Naive thymus-derived CD4-positive, alpha-beta T cell (primary cell): ENCODE results near the gene S100A3. TPM values are rescaled to one million over a fixed set of nuclear protein-coding genes. Genes with fewer than 3 reads are reported as not detected.

Experiments
- ATAC-seq: fragments of 150-1000 bp; cut with Tn5 transposase; 2 replicates; pipeline ENCODE4 v1.10.0; 2021; ENCODE audit warnings: mild to moderate bottlenecking, moderate library complexity
- CTCF ChIA-PET: fragments of 350-600 bp; sonication (Branson Sonifier 250); formaldehyde crosslinking; loops from one replicate; lab custom pipeline; 2021; ENCODE audit warnings: antibody characterized with exemption; lab: Charles Lee
- POLR2A ChIA-PET: fragments of 350-600 bp; sonication (Branson Sonifier 250); formaldehyde crosslinking; loops from one replicate; lab custom pipeline; 2021; ENCODE audit warnings: antibody characterized with exemption, inconsistent platforms; lab: Charles Lee
- DNase-seq, 9 donors: peaks; one replicate each; pipeline versions ENCODE4 v3.0.0 to v3.0.0-alpha.2; 2020 to 2022; ENCODE audit warnings: mixed read lengths in 1 of 9
- H3K27ac ChIP-seq: one replicate; pipeline ENCODE4 v1.7.0; 2013; ENCODE audit warnings: mild to moderate bottlenecking, low read depth, low read length, moderate library complexity
- H3K27me3 ChIP-seq, 2 donors: one replicate each; pipeline ENCODE4 v1.7.0; 2013; ENCODE audit warnings: low read length in 2 of 2, mild to moderate bottlenecking in 2 of 2, moderate library complexity in 2 of 2; ENCODE audit not compliant: control insufficient read depth in 2 of 2, insufficient read depth in 2 of 2
- H3K36me3 ChIP-seq, 3 experiments: 1 replicate in 2 of 3; 2 replicates in 1 of 3; pipeline ENCODE4 v1.7.0; 2013; ENCODE audit warnings: low read length in 3 of 3, mild to moderate bottlenecking in 3 of 3, moderate library complexity in 1 of 3; ENCODE audit not compliant: insufficient read depth in 3 of 3, control insufficient read depth in 2 of 3
- H3K4me1 ChIP-seq, 2 donors: one replicate each; pipeline ENCODE4 v1.7.0; 2013; ENCODE audit warnings: low read length in 2 of 2, mild to moderate bottlenecking in 2 of 2, moderate library complexity in 1 of 2; ENCODE audit not compliant: control insufficient read depth in 2 of 2, insufficient read depth in 2 of 2
- H3K4me3 ChIP-seq: 2 replicates; pipeline ENCODE4 v1.7.0; 2013; ENCODE audit warnings: mild to moderate bottlenecking, low read length
- H3K9me3 ChIP-seq, 3 experiments: 1 replicate in 2 of 3; 2 replicates in 1 of 3; pipeline ENCODE4 v1.7.0; 2013; ENCODE audit warnings: low read length in 3 of 3; ENCODE audit not compliant: control insufficient read depth in 2 of 3
- H3K27ac Mint-ChIP-seq, 9 donors: one replicate each; pipeline ENCODE4 v1.8.0; 2020 to 2022; ENCODE audit warnings: mixed read lengths in 9 of 9, mild to moderate bottlenecking in 8 of 9, moderate library complexity in 5 of 9, inconsistent platforms in 2 of 9
- H3K27me3 Mint-ChIP-seq, 5 donors: one replicate each; pipeline ENCODE4 v1.8.0; 2021 to 2022; ENCODE audit warnings: mixed read lengths in 5 of 5, mild to moderate bottlenecking in 1 of 5
- H3K36me3 Mint-ChIP-seq, 5 donors: one replicate each; pipeline ENCODE4 v1.8.0; 2020 to 2022; ENCODE audit warnings: mixed read lengths in 5 of 5, mild to moderate bottlenecking in 3 of 5, inconsistent platforms in 1 of 5
- H3K4me1 Mint-ChIP-seq, 7 donors: one replicate each; pipeline ENCODE4 v1.8.0; 2020 to 2022; ENCODE audit warnings: mixed read lengths in 7 of 7, mild to moderate bottlenecking in 3 of 7, inconsistent platforms in 1 of 7
- H3K4me3 Mint-ChIP-seq, 10 donors: one replicate each; pipeline ENCODE4 v1.8.0; 2020 to 2022; ENCODE audit warnings: mild to moderate bottlenecking in 10 of 10, mixed read lengths in 10 of 10, moderate library complexity in 6 of 10, inconsistent platforms in 2 of 10
- H3K9me3 Mint-ChIP-seq, 11 donors: one replicate each; pipeline ENCODE4 v1.8.0; 2020 to 2022; ENCODE audit warnings: mixed read lengths in 11 of 11, mild to moderate bottlenecking in 4 of 11, inconsistent platforms in 1 of 11, moderate library complexity in 1 of 11
- intact Hi-C, 2 donors: fragments of 100-400 bp; cut with micrococcal nuclease; formaldehyde crosslinking; loops; one replicate each; pipeline ENCODE4 v1.15.1; 2023
- polyA plus RNA-seq, 2 donors: library from polyadenylated mRNA; unstranded; fragments of 300-500 nt; fragmentation: Illumina TruSeq; gene quantifications; one replicate each; pipeline ENCODE4 v1.2.3, GENCODE V29; 2021
- total RNA-seq, 6 experiments: library from RNA in 5 of 6; stranded (reverse) in 5 of 6; gene quantifications; 1 replicate in 5 of 6; 2 replicates in 1 of 6; pipeline ENCODE4 v1.2.3 and lab custom pipeline; 2021 to 2026

S100A3 gene
- total and polyA plus RNA-seq, 7 experiments from 2014 or later = not detected

GRCh38 chr1:153536671-153537375, 12.2 kb downstream of the S100A3 start:
- no peak for ATAC-seq
- Histone ChIP-seq H3K9me3 (no peaks in the 10 kb centered on the region), H3K27me3 (no peaks in the 10 kb centered on the region), H3K4me3 (peak overlapping the region; percentile 80), H3K27ac (peak overlapping the region; percentile 98), H3K4me1 (peaks cover 71 to 72% of the 10 kb centered on the region in 2 donors), H3K36me3 (peaks cover 0 to 3% (median 0%) of the 10 kb centered on the region in 3 experiments)
- peaks cover 62 to 88% (median 83%) of the 10 kb centered on the region in 7 donors for H3K4me1 Mint-ChIP-seq
- no peaks in the 10 kb centered on the region for H3K27me3 Mint-ChIP-seq
- H3K9me3 Mint-ChIP-seq = no peaks in the 10 kb centered on the region
- CTCF ChIA-PET = interaction anchor here (5.5 kb wide), 1 partner anchor 8 kb away, joined by 97 read pairs; the partner anchor contains the start of gene S100A4
- POLR2A ChIA-PET = interaction anchor here (0.8 to 7.3 kb wide), 6 partner anchors 7 to 97 kb away, joined by 3 to 268 read pairs (median 19); partner anchors contain the start of genes CHTOP, S100A4 and S100A5
- H3K36me3 Mint-ChIP-seq = peaks cover 0 to 33% (median 2%) of the 10 kb centered on the region in 5 donors
- intact Hi-C loops = loop anchor here (1.0 to 10.0 kb wide), 4 partner anchors 8 to 458 kb away; partner anchors contain the start of genes S100A4 (in 2 of the 2), CREB3L4 (in 1 of the 2), RPS27 (in 1 of the 2) and SLC39A1 (in 1 of the 2)
- peak overlapping the region; percentile 92 to 97 (median 96) for H3K4me3 Mint-ChIP-seq
- peak overlapping the region; percentile 94 to 99 (median 98) for H3K27ac Mint-ChIP-seq
- no peak for DNase-seq

GRCh38 chr1:153536012-153536670, 12.9 kb downstream of the S100A3 start:
- Histone ChIP-seq H3K27ac (peak overlapping the region; percentile 98), H3K4me1 (peaks cover 71% of the 10 kb centered on the region in 2 donors), H3K9me3 (no peaks in the 10 kb centered on the region), H3K4me3 (peak overlapping the region; percentile 95), H3K36me3 (peaks cover 0 to 3% (median 0%) of the 10 kb centered on the region in 3 experiments), H3K27me3 (no peaks in the 10 kb centered on the region)
- CTCF ChIA-PET = interaction anchor here (0.7 to 6.1 kb wide), 6 partner anchors 9 to 34 kb away, joined by 3 to 139 read pairs (median 8); partner anchors contain the start of gene S100A4
- ATAC-seq (peak; percentile 86), DNase-seq (peak; percentile 61 to 88 (median 79))
- Mint-ChIP-seq H3K4me3 (peak overlapping the region; percentile 92 to 97 (median 96)), H3K9me3 (no peaks in the 10 kb centered on the region), H3K27ac (peak overlapping the region; percentile 94 to 99 (median 98)), H3K4me1 (peaks cover 60 to 88% (median 83%) of the 10 kb centered on the region in 7 donors), H3K36me3 (peaks cover 0 to 30% (median 0%) of the 10 kb centered on the region in 5 donors), H3K27me3 (no peaks in the 10 kb centered on the region)
- POLR2A ChIA-PET = interaction anchor here (0.5 to 7.3 kb wide), 15 partner anchors 8 to 388 kb away, joined by 3 to 268 read pairs (median 3); partner anchors contain the start of genes CHTOP, S100A4 and S100A5
- intact Hi-C loops = loop anchor here (1.0 to 10.0 kb wide), 4 partner anchors 9 to 459 kb away; partner anchors contain the start of genes S100A4 (in 2 of the 2), CREB3L4 (in 1 of the 2), RPS27 (in 1 of the 2) and SLC39A1 (in 1 of the 2)

- intact Hi-C loops = loop anchor here (1.0 to 10.0 kb wide), 5 partner anchors 10 to 459 kb away; partner anchors contain the start of genes S100A4 (in 2 of the 2), CREB3L4 (in 1 of the 2), RPS27 (in 1 of the 2) and SLC39A1 (in 1 of the 2)
- Mint-ChIP-seq H3K27ac (peak within 1 kb of the TSS; percentile 94 to 99 (median 98)), H3K4me1 (peaks cover 59 to 83% (median 81%) of the 10 kb centered on the region in 7 donors), H3K4me3 (peak within 1 kb of the TSS; percentile 94 to 98 (median 96)), H3K36me3 (peaks cover 0 to 32% (median 0%) of the 10 kb centered on the region in 5 donors), H3K9me3 (no peaks in the 10 kb centered on the region), H3K27me3 (no peaks in the 10 kb centered on the region)
- H3K4me1 ChIP-seq = peaks cover 64 to 69% of the 10 kb centered on the region in 2 donors
- ATAC-seq (peak; percentile 60), DNase-seq (peak in 8 of 9 donors; percentile 34 to 59 (median 46))
- H3K9me3 ChIP-seq = no peaks in the 10 kb centered on the region
- H3K36me3 ChIP-seq = peaks cover 0 to 3% (median 0%) of the 10 kb centered on the region in 3 experiments
- peak within 1 kb of the TSS; percentile 98 for H3K27ac ChIP-seq
- ChIA-PET CTCF (interaction anchor here (0.5 to 6.1 kb wide), 12 partner anchors 9 to 648 kb away, joined by 3 to 139 read pairs (median 5); partner anchors contain the start of genes S100A2 and S100A4), POLR2A (interaction anchor here (0.5 to 7.3 kb wide), 20 partner anchors 8 to 388 kb away, joined by 3 to 268 read pairs (median 3); partner anchors contain the start of genes CHTOP, S100A4 and S100A5)
- peak within 1 kb of the TSS; percentile 95 for H3K4me3 ChIP-seq
- no peaks in the 10 kb centered on the region for H3K27me3 ChIP-seq
These were observed 13.6 kb downstream of the S100A3 start, which contains the start of gene S100A6 for GRCh38 chr1:153535242-153536011. S100A6 (minus strand) TSS chr1:153535991; CDS start chr1:153535339, 652 bp downstream.

GRCh38 chr1:153534925-153535241, 14.2 kb downstream of the S100A3 start:
- H3K9me3 Mint-ChIP-seq = no peaks in the 10 kb centered on the region
- peaks cover 54 to 78% (median 76%) of the 10 kb centered on the region in 7 donors for H3K4me1 Mint-ChIP-seq
- H3K4me3 Mint-ChIP-seq = peak overlapping the region; percentile 91 to 98 (median 96)
- H3K27me3 ChIP-seq = no peaks in the 10 kb centered on the region
- DNase-seq = no peak
- no peaks in the 10 kb centered on the region for H3K9me3 ChIP-seq
- no peaks in the 10 kb centered on the region for H3K27me3 Mint-ChIP-seq
- intact Hi-C loops = loop anchor here (1.0 to 10.0 kb wide), 5 partner anchors 97 to 460 kb away; partner anchors contain the start of genes CHTOP (in 1 of the 2), CREB3L4 (in 1 of the 2), RPS27 (in 1 of the 2) and SLC39A1 (in 1 of the 2)
- H3K27ac Mint-ChIP-seq = peak overlapping the region; percentile 86 to 99 (median 96)
- peaks cover 0 to 26% (median 0%) of the 10 kb centered on the region in 5 donors for H3K36me3 Mint-ChIP-seq
- H3K4me3 ChIP-seq = peak overlapping the region; percentile 95
- ChIA-PET CTCF (interaction anchor here (0.5 to 6.1 kb wide), 11 partner anchors 9 to 649 kb away, joined by 3 to 139 read pairs (median 5); partner anchors contain the start of genes S100A2 and S100A4), POLR2A (interaction anchor here (0.7 to 7.3 kb wide), 16 partner anchors 8 to 389 kb away, joined by 3 to 268 read pairs (median 3); partner anchors contain the start of genes CHTOP, S100A4 and S100A5)
- no peak for ATAC-seq
- peaks cover 59 to 64% of the 10 kb centered on the region in 2 donors for H3K4me1 ChIP-seq
- H3K27ac ChIP-seq = peak overlapping the region; percentile 98
- peaks cover 0 to 3% (median 0%) of the 10 kb centered on the region in 3 experiments for H3K36me3 ChIP-seq

- DNase-seq (no peak), ATAC-seq (no peak)
- Mint-ChIP-seq H3K36me3 (peaks cover 0 to 22% (median 0%) of the 10 kb centered on the region in 5 donors), H3K4me3 (peak overlapping the region; percentile 91 to 98 (median 96)), H3K9me3 (no peaks in the 10 kb centered on the region), H3K27me3 (no peaks in the 10 kb centered on the region), H3K4me1 (peaks cover 49 to 75% (median 71%) of the 10 kb centered on the region in 7 donors), H3K27ac (peak overlapping the region; percentile 86 to 99 (median 96))
- POLR2A ChIA-PET = interaction anchor here (0.9 to 7.3 kb wide), 8 partner anchors 10 to 100 kb away, joined by 3 to 268 read pairs (median 7); partner anchors contain the start of genes CHTOP, S100A4 and S100A5
- intact Hi-C loops = loop anchor here (5.0 to 10.0 kb wide), 3 partner anchors 98 to 460 kb away; partner anchors contain the start of genes CHTOP (in 1 of the 2), CREB3L4 (in 1 of the 2), RPS27 (in 1 of the 2) and SLC39A1 (in 1 of the 2)
- H3K9me3 ChIP-seq = no peaks in the 10 kb centered on the region
- peaks cover 54 to 59% of the 10 kb centered on the region in 2 donors for H3K4me1 ChIP-seq
- H3K27ac ChIP-seq = peak overlapping the region; percentile 98
- H3K27me3 ChIP-seq = no peaks in the 10 kb centered on the region
- H3K4me3 ChIP-seq = peak overlapping the region; percentile 95
- peaks cover 0 to 3% (median 0%) of the 10 kb centered on the region in 3 experiments for H3K36me3 ChIP-seq
- CTCF ChIA-PET = interaction anchor here (0.7 to 6.1 kb wide), 10 partner anchors 8 to 44 kb away, joined by 3 to 139 read pairs (median 4); partner anchors contain the start of genes S100A2 and S100A4
These were observed 14.7 kb downstream of the S100A3 start for GRCh38 chr1:153534226-153534924.
